HG03097 (cell line): Measurements from ENCODE around the gene TACC2.
"Not testable (repeated sequence)": the region's sequence is repeated elsewhere in the genome, so short reads cannot be mapped to it uniquely, and the experiment has no call there.

Experiments used
- ATAC-seq: cut with Tn5 transposase; IDR thresholded peaks from one replicate; pipeline ENCODE4 v1.9.1; 2021; ENCODE audit not compliant: unreplicated experiment, low FRiP score

The TACC2 gene

GRCh38 chr10:121988361-121989324, at the start of gene TACC2:
Gene TACC2, plus strand, starts transcription at chr10:121989163. Its CDS starts 32,819 bp downstream, at chr10:122021982.
- no peak for ATAC-seq

GRCh38 chr10:121941532-121941931, 47.4 kb upstream of the TACC2 start:
- ATAC-seq: no peak

GRCh38 chr10:121942749-121943416, 46.1 kb upstream of the TACC2 start:
- ATAC-seq: no peak

- no peak for ATAC-seq
Observed at GRCh38 chr10:121947343-121948330, 41.3 kb upstream of the TACC2 start.

GRCh38 chr10:121949049-121949448, 39.9 kb upstream of the TACC2 start:
- no peak for ATAC-seq

- ATAC-seq: no peak
Observed at GRCh38 chr10:121949451-121949850, 39.5 kb upstream of the TACC2 start.

GRCh38 chr10:121952226-121952625, 36.7 kb upstream of the TACC2 start:
- no peak for ATAC-seq

- ATAC-seq: no peak
Observed at GRCh38 chr10:121956111-121957061, 32.6 kb upstream of the TACC2 start.

- no peak for ATAC-seq
Observed at GRCh38 chr10:121959671-121960070, 29.3 kb upstream of the TACC2 start.

- no peak for ATAC-seq
Observed at GRCh38 chr10:121961456-121961855, 27.5 kb upstream of the TACC2 start.

GRCh38 chr10:121965996-121966395, 23.0 kb upstream of the TACC2 start:
- ATAC-seq: no peak

GRCh38 chr10:121969086-121969485, 19.9 kb upstream of the TACC2 start:
- not testable (repeated sequence) for ATAC-seq

- peak; percentile 16 for ATAC-seq
Observed at GRCh38 chr10:121974019-121974534, 14.9 kb upstream of the TACC2 start.

- peak; percentile 89 for ATAC-seq
Observed at GRCh38 chr10:121974535-121975294, 14.2 kb upstream of the TACC2 start, which contains the start of gene NSMCE4A. Gene NSMCE4A, minus strand, starts transcription at chr10:121975217. Its CDS starts 52 bp downstream, at chr10:121975165.

GRCh38 chr10:121975295-121976086, 13.5 kb upstream of the TACC2 start:
- no peak for ATAC-seq

GRCh38 chr10:121976607-121977006, 12.4 kb upstream of the TACC2 start:
- ATAC-seq: no peak

GRCh38 chr10:121978511-121978910, 10.5 kb upstream of the TACC2 start:
- ATAC-seq: no peak
